Fibroblast of peridontal ligament (primary cell): ENCODE measurements around the gene LIPJ.

Source experiments
- DNase-seq: peaks from one replicate; pipeline ENCODE4 v3.0.0-alpha.2; 2010; ENCODE audit errors: extremely low read depth

LIPJ gene

GRCh38 chr10:88598055-88598454 is 11.5 kb downstream of the LIPJ start:
- DNase-seq = no peak

- DNase-seq = no peak
Measured at GRCh38 chr10:88608052-88608732, 21.6 kb downstream of the LIPJ start.

- peak; percentile 14 for DNase-seq
Measured at GRCh38 chr10:88608780-88609179, 22.2 kb downstream of the LIPJ start.

GRCh38 chr10:88616250-88616977 is 29.9 kb downstream of the LIPJ start:
- DNase-seq = no peak

- no peak for DNase-seq
Measured at GRCh38 chr10:88617772-88618300, 31.3 kb downstream of the LIPJ start.

- DNase-seq = no peak
Measured at GRCh38 chr10:88618496-88618895, 31.9 kb downstream of the LIPJ start.

GRCh38 chr10:88620441-88620840 is 33.9 kb downstream of the LIPJ start:
- DNase-seq = no peak

GRCh38 chr10:88623835-88624234 is 37.3 kb downstream of the LIPJ start:
- DNase-seq = no peak

- no peak for DNase-seq
Measured at GRCh38 chr10:88624840-88625239, 38.3 kb downstream of the LIPJ start.

GRCh38 chr10:88640186-88640585 is 53.6 kb downstream of the LIPJ start:
- no peak for DNase-seq

- no peak for DNase-seq
Measured at GRCh38 chr10:88642209-88642608, 55.6 kb downstream of the LIPJ start.

GRCh38 chr10:88642963-88643362 is 56.4 kb downstream of the LIPJ start:
- DNase-seq = peak; percentile 63

GRCh38 chr10:88647061-88647615 is 60.6 kb downstream of the LIPJ start:
- no peak for DNase-seq

GRCh38 chr10:88651101-88651551 is 64.6 kb downstream of the LIPJ start:
- DNase-seq = peak; percentile 94

- DNase-seq = peak; percentile 41
Measured at GRCh38 chr10:88652616-88653015, 66.1 kb downstream of the LIPJ start.
